NCI-H446 treated with DMSO at 0.1 percent for 48 hours (cell line): ENCODE results near the gene ZCCHC24.

Experiments used
- DNase-seq: peaks from one replicate; lab custom pipeline; 2025; lab: John Stamatoyannopoulos, UW

ZCCHC24 gene

DNA sequence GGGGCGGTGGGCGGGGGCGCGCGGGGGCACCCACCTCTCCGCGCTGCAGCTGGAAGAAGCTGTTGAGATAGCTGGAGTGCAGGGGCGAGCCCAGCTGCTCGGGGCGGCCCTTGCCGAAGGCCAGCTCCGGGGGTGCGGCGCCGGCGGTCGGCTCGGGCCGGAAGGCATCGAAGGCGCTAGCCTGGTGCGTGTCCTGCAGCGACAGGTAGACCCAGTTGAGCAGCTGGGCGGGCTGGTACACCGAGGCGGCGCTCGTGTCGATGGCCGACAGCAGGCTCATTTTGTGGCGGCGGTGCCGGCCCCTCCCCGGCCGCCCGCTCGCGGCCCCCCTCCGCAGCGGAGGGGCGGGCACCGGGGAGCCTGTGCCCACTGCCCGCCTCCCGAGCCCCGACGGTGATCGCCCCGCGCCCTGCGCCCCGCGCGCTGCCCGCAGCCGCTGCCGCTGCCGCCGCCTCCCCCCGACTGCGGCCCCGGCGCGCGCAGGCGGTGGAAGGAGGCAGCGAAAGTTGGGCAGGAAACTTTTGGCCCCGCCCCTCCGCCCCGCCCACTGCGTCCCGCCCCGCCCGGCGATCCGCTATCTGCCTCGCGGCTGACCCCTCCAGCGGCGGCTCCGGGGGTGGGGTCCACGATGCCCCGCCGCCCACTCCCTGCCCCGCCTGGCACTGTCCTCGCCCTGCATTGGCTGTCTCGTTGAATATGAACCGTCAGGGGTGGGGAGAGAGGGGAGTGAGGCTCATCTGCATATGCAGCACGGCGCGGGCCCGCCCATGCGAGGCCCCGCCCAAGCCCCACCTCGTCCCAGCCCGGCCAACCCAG, at the start of gene ZCCHC24:
TSS of gene ZCCHC24 (minus strand) at position 464 of the 816 bp plus-strand sequence. CDS start at position 280, 184 bp downstream.
- peak; percentile 91 for DNase-seq

DNA sequence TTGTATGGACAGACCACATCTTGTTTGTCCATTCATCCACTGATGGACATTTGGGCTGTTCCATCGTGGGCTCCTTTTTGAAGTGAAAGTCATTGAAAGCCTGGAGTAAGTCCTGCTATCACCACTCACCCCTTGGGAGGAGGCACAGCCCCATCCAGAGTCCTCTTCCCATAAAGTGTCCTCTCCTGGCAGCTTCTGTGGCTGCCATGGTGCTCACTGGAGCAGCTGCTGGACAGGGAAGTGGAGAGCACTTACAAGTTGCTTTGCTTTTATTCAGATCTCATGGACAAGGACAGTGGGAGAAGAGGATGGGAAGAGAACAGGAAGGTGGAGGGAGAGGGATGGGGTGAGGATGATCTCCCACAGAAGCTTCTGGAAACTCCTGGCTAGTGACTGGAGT, 48.4 kb upstream of the ZCCHC24 start:
- DNase-seq = no peak

DNA sequence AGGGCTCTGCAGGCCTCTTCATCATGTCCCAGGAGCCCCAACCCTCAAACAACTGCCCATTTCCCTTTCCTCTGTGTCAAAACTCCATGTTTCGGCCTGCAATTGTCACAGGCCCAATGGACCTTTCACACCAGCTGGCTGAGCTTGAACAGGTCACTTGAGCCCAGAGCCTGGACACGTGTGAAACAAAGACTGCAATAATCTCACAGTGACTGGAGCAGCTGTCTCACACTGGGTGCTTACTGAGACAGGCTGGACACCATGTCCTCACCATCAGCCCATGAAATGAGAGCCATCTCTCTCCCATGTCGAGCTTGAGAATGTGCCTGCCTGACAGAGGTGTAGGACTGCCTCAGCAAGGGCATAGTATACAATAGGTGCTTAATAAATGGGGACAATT, 47.4 kb upstream of the ZCCHC24 start:
- no peak for DNase-seq

- no peak for DNase-seq
These were observed 46.8 kb upstream of the ZCCHC24 start for GRCh38 chr10:79492256-79492655.

GRCh38 chr10:79491143-79491835, 45.9 kb upstream of the ZCCHC24 start:
- no peak for DNase-seq

DNA sequence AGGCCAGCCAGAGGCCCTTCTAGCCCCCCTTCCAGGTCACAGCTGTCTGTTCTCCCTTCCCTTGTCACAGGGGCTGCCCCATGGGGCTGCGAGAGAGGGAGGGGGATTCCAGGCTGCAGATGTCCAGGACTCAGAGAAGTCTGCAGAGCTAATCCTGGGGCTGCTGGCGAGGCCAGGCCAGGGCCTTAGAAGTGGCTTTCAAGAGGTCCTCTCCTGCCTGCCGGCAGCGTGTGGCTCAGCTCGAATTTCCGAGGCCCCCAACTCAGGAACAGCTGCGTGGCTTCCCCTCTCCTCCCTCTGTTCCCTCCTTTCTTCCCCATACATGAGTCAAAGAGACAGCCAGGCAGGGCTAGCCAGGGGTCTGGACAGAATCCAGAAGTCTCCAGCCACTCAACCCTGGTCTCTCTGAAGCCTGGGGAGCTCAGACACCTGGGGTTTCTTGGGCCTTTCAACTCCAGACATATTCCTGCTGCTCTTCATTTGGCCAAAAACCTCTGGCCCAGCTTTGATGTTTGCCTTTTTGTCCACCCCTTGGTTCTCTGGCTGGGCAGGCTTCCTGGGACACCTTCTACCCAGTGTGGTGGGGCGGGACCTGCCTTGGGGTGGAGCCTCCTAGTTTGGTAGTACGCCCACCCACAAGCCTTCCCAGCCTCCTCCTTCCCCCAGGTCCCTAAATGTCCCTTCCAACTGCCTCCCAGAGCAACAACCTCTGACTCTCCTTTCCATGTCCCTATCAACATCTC, 45.1 kb upstream of the ZCCHC24 start:
- no peak for DNase-seq

- DNase-seq = no peak
These were observed 43.4 kb upstream of the ZCCHC24 start for GRCh38 chr10:79488870-79489269.

GRCh38 chr10:79488336-79488735, 42.9 kb upstream of the ZCCHC24 start:
- no peak for DNase-seq

DNA sequence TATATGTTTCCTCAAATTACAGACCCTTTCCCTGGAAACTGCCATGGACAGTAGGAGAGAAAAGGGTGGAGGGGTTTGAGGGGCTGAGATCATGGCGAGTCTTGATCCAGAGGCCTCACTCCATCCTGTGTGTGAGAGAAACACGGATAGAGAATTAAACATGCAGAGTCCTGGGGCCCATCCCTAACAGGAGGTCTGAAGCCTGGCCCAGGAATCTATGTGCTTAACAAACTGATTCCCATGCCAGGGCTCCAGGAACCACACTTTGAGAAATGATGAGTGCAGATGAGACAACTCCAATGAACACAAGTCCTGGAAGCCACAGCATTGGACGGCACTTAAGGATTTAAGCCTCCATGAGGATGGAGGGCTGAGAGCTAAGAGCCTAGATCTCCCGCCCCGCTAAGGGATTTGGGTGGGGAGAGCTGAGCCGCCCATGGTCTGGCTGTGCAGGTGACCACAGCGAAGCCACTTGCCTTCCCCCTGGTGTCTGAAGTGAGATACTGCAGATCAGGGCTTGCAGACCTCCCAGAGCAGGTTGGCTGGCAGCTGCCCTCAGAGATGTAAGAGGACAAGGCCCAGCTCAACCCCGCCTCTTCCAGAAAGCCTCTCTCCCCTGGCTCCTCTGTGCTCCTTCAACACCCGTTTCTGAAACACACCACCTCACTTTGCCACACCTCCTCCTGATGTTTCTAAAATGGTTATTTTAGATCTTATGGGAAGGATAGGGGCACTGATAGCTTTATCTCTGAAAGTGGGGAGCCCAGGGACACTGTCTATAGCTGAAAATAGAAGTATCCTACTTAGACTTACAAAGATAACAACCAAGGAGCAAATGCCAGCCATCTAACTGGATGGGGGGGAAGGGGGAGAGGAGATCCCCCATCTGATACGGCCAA, 42.1 kb upstream of the ZCCHC24 start:
- DNase-seq = no peak

DNA sequence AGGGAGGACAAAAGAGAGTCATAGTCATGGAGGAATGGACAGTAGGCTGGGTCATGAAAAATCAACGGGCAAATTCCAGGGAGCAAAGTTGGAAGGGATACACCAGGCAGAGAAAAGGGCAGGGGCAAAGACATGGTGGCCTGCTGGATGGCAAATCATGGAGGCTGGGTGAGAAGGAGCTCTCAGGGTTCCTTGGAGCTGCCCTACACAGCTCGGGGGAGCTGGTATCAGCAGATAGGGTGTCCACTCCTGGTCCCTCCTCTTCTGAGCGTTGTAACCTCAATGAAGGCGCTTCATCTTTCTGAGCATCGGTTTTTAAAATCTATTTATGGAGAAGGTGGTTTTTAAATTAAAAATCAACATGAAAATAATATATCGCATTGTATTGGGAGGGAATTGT, 39.1 kb upstream of the ZCCHC24 start:
- DNase-seq = no peak

GRCh38 chr10:79483948-79484347, 38.5 kb upstream of the ZCCHC24 start:
- no peak for DNase-seq

- DNase-seq = no peak
These were observed 37.9 kb upstream of the ZCCHC24 start for GRCh38 chr10:79483299-79483698.

DNA sequence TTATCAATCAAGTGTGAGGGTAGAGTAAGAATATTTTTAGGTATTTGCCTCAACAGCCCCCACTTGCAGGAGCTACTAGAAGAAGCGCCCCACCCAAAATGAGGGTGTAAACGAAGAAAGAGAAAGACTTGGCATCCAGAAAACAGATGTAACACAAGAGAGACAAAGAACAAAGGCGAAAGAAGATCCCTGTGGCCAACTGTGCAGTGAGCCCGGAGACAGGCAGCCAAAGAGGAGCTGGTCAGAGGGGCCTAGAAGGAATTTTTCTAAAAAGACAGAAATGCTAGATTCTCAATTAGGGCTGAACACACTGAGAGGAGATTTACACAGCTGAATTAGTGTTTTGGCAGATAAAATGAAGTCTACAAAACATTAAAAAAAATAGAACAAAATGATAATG, 37.3 kb upstream of the ZCCHC24 start:
- no peak for DNase-seq

- DNase-seq = no peak
These were observed 36.9 kb upstream of the ZCCHC24 start for GRCh38 chr10:79482304-79482703.

DNA sequence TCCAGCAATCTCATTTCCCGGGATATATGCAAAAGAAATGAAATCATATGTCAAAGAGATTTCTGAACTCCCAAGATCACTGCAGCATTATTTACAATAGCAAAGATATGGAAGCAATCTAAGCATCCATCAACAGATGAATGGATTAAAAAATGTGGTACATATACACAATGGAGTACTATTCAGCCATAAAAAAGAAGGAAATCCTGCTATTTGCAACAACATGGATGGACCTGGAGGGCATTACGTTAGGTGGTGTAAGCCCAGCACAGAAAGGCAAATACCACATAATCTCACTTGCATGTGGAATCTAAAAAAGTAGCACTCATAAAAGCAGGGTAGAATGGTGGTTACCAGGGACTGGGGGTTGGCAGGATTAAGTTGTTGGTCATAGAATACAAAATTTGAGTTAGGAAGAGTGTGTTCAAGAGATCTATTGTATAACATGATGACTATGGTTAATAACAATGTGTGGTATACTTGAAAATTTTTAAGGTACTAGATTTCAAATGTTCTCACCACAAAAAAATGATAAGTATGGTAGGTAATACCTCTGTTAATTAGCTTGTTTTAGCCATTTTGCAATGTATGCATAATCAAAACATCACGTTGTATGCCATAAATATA, 34.0 kb upstream of the ZCCHC24 start:
- no peak for DNase-seq

GRCh38 chr10:79477456-79477855, 32.0 kb upstream of the ZCCHC24 start:
- no peak for DNase-seq

GRCh38 chr10:79476645-79477044, 31.2 kb upstream of the ZCCHC24 start:
- DNase-seq = no peak

- DNase-seq = no peak
These were observed 30.5 kb upstream of the ZCCHC24 start for GRCh38 chr10:79475877-79476276.

DNA sequence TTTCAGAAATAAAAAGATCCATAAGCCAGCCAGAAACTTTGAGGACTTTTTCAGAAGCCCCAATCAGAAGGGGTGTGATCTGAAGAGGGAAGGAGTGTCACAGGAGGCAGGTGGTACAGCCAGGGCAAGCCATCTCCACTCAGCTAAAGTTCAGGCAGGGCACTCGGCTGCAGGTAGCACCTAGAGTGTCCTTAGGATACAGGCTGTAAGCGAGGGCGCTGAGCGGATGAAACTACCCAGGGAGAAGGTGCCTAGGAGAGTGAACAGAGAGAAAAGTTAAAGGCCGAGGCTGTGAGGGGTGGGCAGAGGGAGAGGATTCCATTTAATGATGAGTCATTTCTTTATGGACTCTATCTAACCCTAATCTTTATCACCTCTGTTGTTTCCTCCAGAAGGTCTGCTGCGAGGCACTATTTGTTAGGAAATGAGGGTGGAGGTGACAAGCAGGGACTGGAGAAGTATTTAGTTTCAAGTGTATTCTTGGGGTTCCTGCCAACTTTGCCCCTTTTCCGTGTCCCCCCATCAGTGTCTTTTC, 29.8 kb upstream of the ZCCHC24 start:
- DNase-seq = no peak

DNA sequence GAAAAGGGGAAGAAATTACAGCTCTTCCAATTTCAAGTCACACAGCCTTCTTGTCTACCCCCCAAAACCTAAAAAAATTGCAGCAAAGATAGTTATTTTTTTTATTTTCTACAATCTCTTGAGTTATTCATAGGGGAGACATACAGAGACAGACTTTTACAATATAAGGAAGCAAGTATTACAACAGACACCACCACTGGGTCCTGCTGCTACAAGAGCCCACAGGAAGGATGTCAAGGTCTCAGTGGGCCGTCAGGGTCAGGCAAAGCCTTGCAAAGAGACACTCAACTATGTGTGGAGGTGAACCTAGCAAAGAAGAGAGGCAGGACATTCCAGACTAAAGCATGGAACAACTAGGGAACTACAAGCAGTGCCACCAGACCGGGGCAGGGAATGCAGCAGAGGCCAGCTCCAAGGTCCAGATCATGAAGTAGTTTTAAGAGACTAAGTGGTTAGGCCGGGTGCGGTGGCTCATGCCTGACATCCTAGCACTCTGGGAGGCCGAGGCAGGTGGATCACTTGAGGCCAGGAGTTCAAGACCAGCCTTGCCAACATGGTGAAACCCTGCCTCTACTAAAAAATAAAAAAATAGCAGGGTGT, 28.2 kb upstream of the ZCCHC24 start:
- no peak for DNase-seq

- no peak for DNase-seq
These were observed 27.5 kb upstream of the ZCCHC24 start for GRCh38 chr10:79472951-79473350.
